Fibroblast of upper back skin (primary cell): Measurements from ENCODE around the gene TKTL1.

Experiments
- DNase-seq: peaks from one replicate; pipeline ENCODE4 v3.0.0-alpha.2; 2013

Gene TKTL1

DNA sequence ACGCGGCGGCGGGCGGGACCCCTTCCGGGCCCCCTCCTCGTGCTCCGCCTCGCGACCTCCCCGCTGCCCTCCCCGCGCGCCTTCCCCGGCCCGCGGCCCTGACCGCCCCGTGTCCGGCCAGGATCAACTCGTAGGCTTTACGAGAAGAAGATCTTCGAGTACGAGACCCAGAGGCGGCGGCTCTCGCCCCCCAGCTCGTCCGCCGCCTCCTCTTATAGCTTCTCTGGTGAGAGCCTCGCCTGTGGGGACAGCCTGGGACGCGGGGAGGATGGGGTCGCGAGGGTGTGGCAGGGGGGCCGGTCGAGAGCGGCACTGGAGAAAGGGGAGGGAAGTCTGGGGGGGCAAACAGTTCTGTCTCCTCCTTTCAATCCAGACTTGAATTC, 84.0 kb downstream of the TKTL1 start:
- DNase-seq, result no peak
